D721Med (cell line): ENCODE results near the gene SNRPA.
A peak's percentile ranks its signal among the peaks of the same experiment; 100 is the strongest.

Experiments used
- DNase-seq: peaks from one replicate; pipeline ENCODE4 v3.0.0; 2011; ENCODE audit warnings: low spot score; ENCODE audit not compliant: insufficient read length
- FAIRE-seq: peaks from 2 replicates; lab custom pipeline; 2011; peaks lifted over from hg19 to GRCh38; lab: Jason Lieb, UNC
- CTCF ChIP-seq: IDR thresholded peaks from 2 replicates; pipeline ENCODE4 v1.5.1; 2012; ENCODE audit warnings: mild to moderate bottlenecking, control low read depth; ENCODE audit not compliant: insufficient read depth; ENCODE audit errors: missing control alignments

The SNRPA gene

DNA sequence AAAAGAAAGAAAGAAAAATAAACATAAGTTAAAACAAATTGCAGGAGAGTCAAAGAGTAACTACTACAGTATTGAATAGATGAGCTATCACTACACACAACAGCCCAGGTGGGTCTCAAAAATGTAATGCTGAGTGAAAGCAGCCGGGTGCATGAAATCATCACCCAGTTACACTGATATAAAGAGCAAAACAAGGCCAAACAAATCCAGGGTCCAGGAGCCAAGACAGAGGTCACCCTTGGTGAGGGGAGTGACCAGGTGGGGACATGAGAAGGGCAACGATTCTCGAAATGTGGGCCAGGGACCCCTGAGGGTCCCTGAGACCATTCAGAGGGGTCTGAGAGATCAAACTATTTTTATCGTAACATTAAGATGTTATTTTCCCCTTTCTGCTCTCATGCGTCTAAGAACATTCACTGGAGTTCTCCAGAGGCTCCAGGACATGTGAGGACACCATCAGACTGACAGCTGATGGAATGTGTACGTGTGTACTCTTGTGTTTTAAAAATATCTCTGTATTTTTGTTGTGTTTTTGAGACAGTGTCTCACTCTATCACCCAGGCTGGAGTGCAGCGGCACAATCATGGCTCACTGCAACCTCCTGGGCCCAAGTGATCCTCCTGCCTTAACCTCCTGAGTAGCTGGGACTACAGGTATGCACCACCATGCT is 44.9 kb upstream of the SNRPA start:
- no peak for TF ChIP-seq CTCF
- FAIRE-seq, result no peak
- DNase-seq, result no peak

GRCh38 chr19:40707615-40708014 is 43.4 kb upstream of the SNRPA start:
- DNase-seq (no peak), FAIRE-seq (no peak)
- no peak for TF ChIP-seq CTCF

DNA sequence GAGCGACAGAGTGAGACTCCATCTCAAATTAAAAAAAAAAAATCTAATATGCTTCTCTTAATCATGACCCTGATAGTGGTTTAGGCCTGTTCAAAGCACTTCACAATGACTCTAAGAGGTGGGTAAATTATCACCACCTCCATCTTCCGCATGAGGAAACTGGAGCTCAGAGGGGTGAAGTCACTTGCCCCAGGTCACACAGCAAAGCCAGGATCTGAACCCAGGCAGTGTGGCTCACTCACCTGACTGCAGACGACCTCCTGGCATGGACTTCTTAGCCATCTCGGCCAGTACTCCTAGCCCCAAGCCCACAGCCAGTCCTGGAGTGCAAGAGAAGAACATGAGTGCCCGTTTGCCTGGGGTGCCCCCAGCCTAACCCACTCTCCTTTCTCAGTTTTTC is 41.2 kb upstream of the SNRPA start:
- no peak for TF ChIP-seq CTCF
- DNase-seq, result no peak
- FAIRE-seq, result no peak

DNA sequence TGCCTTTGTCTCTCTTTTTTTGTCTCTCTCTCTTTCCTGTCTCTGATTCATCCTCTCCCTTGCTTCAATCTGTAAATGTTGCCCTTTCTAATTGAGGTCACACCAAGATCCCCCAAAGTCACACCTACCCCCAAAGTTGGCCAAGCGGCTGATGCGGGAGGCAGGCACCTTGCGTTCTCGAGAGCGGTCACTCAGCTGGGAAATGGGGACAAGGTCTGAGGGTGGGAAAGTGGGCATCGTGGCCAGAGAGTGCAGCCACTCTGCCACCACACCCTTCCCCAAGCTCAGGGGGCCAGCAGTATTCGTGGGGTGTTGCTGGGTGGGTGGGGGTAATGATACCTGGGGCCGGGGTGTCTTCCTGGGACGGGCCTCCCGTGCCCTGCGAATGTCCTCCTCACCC is 37.1 kb upstream of the SNRPA start:
- DNase-seq (no peak), FAIRE-seq (no peak)
- TF ChIP-seq CTCF, result no peak

DNA sequence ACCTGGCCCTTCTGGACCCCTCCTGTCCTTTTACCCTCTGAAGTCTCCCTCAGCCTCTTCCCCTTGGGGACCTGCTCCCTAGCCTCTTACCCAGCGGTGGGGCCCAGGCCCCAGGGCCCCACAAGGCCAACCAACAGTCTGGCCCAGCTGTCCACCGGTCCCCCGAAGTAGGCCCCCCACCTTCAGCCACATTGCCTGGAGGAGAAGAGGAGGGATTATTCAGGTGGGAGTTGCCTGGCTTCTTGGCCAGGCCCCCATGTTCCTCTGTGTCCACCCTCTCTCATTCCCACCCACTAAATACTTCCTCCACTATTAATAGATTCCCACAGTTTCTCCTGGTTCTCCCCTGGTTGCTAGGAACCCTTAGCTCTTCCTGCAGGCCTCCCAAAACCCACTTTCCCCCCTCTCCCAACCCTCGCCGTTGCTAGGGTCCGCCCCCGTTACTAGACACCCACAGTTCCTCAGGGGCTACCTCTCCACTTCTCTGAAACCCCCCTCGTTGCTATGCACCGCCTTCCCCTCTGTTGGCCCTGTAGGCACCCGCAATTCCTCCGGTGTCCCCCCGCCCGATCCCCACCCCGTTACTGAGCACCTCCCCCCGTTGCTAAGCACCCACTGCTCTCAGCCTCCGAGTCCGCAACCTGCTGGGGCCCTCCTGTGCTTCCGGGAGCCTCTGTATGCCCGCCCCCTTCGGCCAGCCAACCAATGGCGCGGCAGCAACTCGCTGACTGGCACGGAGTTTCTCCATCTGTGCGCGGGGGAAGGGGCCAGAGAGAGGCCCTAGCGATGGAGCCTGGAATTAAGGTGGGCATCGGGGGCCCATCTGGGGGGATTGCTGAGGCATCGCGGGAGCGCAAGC is 36.3 kb upstream of the SNRPA start:
- DNase-seq, result peak; percentile 69
- no peak for TF ChIP-seq CTCF
- FAIRE-seq, result no peak

GRCh38 chr19:40716031-40716481 is 34.9 kb upstream of the SNRPA start:
- no peak for TF ChIP-seq CTCF
- DNase-seq (no peak), FAIRE-seq (no peak)
